ENCODE data around the gene RAB40B. TPM values are rescaled to one million over a fixed set of nuclear protein-coding genes. Genes with fewer than 3 reads are reported as not detected.

Gene RAB40B
- total RNA-seq, 1 donor from 2014 or later: 4.9 TPM

DNA sequence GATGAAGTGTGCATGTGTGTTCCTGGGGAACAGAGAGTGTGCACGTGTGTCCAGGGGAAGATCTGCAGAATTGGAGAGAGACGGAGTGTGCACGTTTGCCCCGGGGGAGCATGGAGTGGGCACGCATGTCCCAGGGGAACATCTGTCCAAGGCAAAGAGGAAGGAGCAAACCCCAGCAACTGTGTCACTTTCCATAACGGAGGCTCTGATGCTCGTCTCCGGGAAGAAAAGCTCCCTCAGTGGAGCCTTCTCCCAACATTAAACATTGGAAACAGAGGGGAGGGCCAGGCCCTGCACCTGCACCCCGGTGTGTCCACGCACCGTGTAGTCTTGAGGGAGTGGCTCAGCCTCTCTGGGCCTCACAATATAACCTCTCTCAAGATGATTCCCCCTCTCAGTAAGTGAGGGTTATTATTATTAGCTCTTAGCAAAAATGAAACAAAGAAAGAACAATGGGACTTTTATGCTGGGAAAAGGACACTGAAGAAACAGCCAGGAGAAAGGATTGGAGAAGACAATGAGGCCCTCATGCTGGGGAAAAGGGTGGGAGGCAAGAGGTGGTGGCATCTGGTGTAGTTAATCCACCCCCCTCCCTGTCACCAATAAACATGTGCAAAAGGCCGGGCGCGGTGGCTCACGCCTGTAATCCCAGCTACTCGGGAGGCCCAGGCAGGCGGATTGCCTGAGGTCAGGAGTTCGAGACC is 7.6 kb downstream of the RAB40B start:
- Mint-ChIP-seq H3K9me3 (peaks cover 5% of the 10 kb centered on the region), H3K4me3 (no peak overlapping the region), H3K4me1 (peaks cover 10% of the 10 kb centered on the region), H3K27me3 (no peaks in the 10 kb centered on the region), H3K36me3 (ENCODE audit: low read depth) (peaks cover 6% of the 10 kb centered on the region), H3K27ac (no peak overlapping the region)
- no peak for DNase-seq
- intact Hi-C loops (cut with micrococcal nuclease): no loop called here

DNA sequence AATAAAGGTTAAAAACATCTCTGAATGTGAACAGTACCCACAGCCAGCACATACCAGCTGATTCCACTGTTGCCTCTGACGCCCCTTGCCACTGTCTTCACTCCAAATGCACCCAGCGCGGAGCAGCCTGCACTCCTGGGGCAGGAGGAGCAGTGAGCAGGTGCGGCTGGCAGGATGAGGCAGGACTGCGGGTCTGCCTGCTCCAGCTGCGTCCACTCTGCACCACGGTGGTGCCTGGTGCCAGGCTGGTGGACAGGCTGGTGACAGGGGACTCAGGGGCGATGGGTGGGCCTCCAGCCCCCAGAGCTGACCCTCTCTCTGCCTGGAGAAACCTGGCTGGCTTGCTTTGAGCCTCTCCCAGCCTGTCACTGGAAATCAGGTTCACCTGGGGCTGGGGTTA is 9.4 kb downstream of the RAB40B start:
- Mint-ChIP-seq H3K9me3 (no peaks in the 10 kb centered on the region), H3K36me3 (ENCODE audit: low read depth) (peaks cover 1% of the 10 kb centered on the region), H3K27ac (no peak overlapping the region), H3K4me1 (peaks cover 10% of the 10 kb centered on the region), H3K4me3 (no peak overlapping the region), H3K27me3 (no peaks in the 10 kb centered on the region)
- intact Hi-C loops (cut with micrococcal nuclease): no loop called here
- DNase-seq: no peak

DNA sequence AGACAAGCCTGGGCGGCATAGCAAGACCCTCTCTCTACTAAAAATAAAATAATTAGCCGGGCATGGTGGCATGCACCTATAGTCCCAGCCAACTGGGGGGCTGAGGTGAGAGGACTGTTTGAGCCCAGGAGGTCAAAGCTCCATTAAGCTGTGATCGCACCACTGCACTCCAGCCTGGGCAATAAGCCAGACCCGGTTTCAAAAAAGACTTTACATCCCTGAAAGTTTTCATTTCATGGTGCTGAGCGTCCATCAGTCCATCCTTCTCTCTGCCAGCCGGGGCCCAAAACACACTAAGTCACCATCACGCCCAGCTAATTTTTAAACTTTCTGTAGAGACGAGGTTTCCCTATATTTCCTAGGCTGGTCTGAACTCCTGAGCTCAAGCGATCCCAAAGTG is 10.6 kb downstream of the RAB40B start:
- no peak for DNase-seq
- Mint-ChIP-seq H3K27me3 (no peaks in the 10 kb centered on the region), H3K9me3 (no peaks in the 10 kb centered on the region), H3K27ac (no peak overlapping the region), H3K4me1 (peaks cover 10% of the 10 kb centered on the region), H3K4me3 (no peak overlapping the region), H3K36me3 (ENCODE audit: low read depth) (peaks cover 1% of the 10 kb centered on the region)
- intact Hi-C loops (cut with micrococcal nuclease): no loop called here

DNA sequence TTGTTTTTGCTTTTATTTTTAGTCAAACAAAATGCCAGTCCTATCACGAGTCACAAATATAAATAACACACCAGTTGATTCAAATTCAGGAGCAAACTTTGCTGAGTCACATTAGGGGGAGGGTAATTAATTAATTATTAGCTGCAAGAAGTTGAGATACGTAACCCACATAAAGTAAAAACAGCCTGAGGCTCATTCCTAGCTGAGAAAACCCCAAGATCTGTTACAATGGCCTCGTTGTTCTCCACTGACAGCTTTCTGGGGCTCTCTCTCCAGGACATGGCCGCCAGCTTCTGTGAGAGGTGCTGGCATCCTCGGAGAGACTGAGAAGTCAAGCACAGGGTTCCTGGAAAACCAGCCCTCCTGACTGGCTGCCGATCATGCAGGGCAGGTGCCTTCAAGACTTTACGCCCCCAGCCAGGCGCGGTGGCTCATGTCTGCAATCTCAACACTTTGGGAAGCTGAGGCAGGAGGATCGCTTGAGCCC is 11.1 kb downstream of the RAB40B start:
- Mint-ChIP-seq H3K27me3 (no peaks in the 10 kb centered on the region), H3K4me1 (peaks cover 8% of the 10 kb centered on the region), H3K9me3 (peaks cover under 1% of the 10 kb centered on the region), H3K36me3 (ENCODE audit: low read depth) (peaks cover 1% of the 10 kb centered on the region), H3K4me3 (no peak overlapping the region), H3K27ac (no peak overlapping the region)
- intact Hi-C loops (cut with micrococcal nuclease): no loop called here
- no peak for DNase-seq

DNA sequence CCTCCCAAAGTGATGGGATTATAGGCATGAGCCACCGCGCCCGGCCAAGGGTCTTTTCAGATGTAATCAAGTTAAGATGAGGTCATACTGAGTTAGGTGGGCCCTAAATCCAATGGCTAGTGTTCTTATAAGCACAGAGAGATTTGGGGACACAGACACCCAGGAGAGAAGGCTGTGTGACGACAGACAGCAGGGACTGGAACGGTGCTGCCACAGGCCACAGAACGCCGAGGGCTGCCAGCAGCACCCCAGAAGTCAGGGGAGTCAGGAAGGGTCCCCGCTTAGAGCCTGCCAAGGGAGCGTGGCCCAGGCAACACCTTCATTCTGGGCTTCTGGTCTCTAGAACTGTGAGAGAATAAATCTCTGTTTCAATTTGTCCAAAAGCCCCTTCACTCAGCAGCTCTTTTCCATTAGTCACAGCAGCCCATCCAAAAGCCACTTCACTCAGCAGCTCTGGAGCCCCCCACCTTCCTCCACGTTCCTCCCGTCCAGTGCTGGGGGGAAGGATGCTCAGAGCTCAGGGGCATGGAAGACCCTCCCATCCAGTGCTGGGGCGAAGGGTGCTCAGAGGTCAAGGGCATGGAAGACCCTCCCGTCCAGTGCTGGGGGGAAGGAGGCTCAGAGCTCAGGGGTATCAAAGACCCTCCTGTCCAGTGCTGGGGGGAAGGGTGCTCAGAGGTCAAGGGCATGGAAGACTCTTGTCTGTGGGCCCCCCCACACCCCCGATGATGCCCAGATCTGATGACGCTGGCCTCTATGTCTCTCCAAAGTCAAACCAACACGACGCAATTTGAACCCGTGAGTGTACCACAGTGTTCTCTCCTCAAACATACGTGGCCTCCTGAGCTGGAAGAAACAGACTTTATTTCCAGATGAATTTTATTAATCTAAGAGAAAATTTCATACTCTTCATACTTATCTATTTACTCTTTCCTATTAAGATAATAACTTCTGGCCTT is 11.9 kb downstream of the RAB40B start:
- Mint-ChIP-seq H3K27ac (no peak overlapping the region), H3K4me1 (peaks cover 3% of the 10 kb centered on the region), H3K36me3 (ENCODE audit: low read depth) (peaks cover 1% of the 10 kb centered on the region), H3K9me3 (peaks cover 8% of the 10 kb centered on the region), H3K4me3 (no peak overlapping the region), H3K27me3 (no peaks in the 10 kb centered on the region)
- no peak for DNase-seq
- intact Hi-C loops (cut with micrococcal nuclease): no loop called here

DNA sequence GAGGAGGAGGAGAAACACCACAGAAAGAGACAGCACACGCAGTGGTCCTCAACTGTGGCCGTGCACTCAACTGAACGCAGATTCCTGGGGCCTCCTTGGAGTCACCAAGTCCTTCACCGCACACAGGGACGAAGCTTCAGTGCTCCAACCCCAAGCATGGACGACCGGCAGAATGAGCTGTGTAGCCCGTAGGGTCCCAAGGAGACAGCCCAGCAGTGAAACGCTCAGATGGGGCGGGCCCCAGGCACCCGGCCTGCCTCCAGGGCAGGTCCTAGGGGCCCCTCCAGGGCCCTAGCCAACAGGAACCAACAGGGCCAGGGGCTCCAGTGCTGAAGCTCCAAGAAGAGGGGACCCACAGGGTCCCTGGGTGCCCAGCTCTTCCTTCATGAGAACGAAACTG is 13.2 kb downstream of the RAB40B start:
- no peak overlapping the region for H3K27ac Mint-ChIP-seq
- no peaks in the 10 kb centered on the region for H3K27me3 Mint-ChIP-seq
- peaks cover 8% of the 10 kb centered on the region for H3K9me3 Mint-ChIP-seq
- H3K4me3 Mint-ChIP-seq: no peak overlapping the region
- DNase-seq: no peak
- intact Hi-C loops (cut with micrococcal nuclease): no loop called here
- H3K36me3 Mint-ChIP-seq (ENCODE audit: low read depth): peaks cover 2% of the 10 kb centered on the region
- H3K4me1 Mint-ChIP-seq: no peaks in the 10 kb centered on the region

DNA sequence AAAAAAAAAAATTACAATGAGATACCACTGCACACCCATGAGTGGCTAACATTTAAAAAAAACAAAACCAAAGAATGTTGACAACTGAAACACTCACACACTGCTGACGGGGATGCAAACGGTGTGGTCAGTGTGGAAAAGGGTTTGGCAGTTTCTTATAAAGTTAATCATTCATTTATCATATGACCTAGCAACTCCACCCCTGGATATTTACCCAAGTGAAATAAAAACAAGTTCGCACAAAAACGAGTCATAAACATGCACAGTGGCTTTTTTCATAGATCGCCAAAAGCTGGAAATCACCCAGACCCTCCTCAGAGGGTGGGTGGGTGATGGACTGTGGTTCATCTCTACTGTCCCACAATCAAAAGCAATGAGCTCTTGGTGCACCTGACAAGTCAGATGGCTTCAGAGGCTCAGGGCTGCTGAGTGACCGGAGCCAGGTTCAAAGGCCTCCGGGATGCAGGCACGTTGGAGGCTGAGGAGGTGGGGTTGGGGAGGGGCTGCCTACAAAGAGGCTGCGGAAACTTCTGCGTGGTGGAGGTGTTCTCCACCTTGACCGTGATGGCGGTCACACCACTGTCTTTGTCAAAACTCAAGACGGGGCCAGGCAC is 14.2 kb downstream of the RAB40B start:
- peaks cover 2% of the 10 kb centered on the region for H3K36me3 Mint-ChIP-seq (ENCODE audit: low read depth)
- H3K4me3 Mint-ChIP-seq: no peak overlapping the region
- H3K27ac Mint-ChIP-seq: no peak overlapping the region
- intact Hi-C loops (cut with micrococcal nuclease): no loop called here
- DNase-seq: no peak
- H3K4me1 Mint-ChIP-seq: no peaks in the 10 kb centered on the region
- peaks cover 8% of the 10 kb centered on the region for H3K9me3 Mint-ChIP-seq
- H3K27me3 Mint-ChIP-seq: no peaks in the 10 kb centered on the region

DNA sequence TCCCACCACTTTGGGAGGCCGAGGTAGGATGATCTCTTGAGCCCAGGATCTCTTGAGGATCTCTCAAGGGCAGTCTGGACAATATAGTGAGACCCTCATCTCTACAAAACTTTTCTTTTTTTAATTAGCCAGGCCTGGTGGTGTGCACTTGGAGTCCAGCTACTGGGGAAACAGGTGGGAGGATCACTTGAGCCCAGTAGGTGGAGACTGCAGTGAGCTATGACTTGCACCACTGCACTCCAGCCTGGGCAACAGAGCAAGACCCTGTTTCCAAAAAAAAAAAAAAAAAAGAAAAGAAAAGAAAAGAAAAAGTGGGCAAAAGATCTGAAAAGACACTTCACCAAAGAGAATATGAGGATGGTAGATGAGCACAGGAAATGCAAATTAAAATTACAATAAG is 15.0 kb downstream of the RAB40B start:
- Mint-ChIP-seq H3K4me3 (no peak overlapping the region), H3K27ac (no peak overlapping the region), H3K9me3 (peaks cover 8% of the 10 kb centered on the region), H3K27me3 (no peaks in the 10 kb centered on the region), H3K36me3 (ENCODE audit: low read depth) (peaks cover 2% of the 10 kb centered on the region), H3K4me1 (no peaks in the 10 kb centered on the region)
- no peak for DNase-seq
- intact Hi-C loops (cut with micrococcal nuclease): no loop called here

DNA sequence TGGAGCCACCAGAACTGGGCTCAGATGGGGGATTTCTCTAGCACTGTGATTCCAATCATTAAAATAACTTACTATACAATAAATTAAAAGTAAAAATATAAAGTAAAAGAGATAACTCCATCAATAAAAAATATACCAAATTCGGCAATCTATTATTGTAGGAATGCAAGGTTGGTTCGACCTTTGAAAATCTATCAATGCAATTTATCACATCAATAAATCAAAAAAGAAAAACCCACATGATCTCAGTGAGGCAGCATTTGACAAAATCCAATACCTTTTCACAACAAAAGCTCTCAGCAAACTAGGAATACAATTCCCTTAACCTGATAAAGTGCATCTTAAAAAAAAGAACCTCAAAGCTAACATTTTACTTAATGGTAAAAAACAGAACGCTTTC is 17.0 kb downstream of the RAB40B start:
- Mint-ChIP-seq H3K9me3 (peaks cover 8% of the 10 kb centered on the region), H3K4me1 (no peaks in the 10 kb centered on the region), H3K27me3 (no peaks in the 10 kb centered on the region), H3K4me3 (no peak overlapping the region), H3K27ac (no peak overlapping the region), H3K36me3 (ENCODE audit: low read depth) (peaks cover 2% of the 10 kb centered on the region)
- no peak for DNase-seq
- intact Hi-C loops (cut with micrococcal nuclease): no loop called here

DNA sequence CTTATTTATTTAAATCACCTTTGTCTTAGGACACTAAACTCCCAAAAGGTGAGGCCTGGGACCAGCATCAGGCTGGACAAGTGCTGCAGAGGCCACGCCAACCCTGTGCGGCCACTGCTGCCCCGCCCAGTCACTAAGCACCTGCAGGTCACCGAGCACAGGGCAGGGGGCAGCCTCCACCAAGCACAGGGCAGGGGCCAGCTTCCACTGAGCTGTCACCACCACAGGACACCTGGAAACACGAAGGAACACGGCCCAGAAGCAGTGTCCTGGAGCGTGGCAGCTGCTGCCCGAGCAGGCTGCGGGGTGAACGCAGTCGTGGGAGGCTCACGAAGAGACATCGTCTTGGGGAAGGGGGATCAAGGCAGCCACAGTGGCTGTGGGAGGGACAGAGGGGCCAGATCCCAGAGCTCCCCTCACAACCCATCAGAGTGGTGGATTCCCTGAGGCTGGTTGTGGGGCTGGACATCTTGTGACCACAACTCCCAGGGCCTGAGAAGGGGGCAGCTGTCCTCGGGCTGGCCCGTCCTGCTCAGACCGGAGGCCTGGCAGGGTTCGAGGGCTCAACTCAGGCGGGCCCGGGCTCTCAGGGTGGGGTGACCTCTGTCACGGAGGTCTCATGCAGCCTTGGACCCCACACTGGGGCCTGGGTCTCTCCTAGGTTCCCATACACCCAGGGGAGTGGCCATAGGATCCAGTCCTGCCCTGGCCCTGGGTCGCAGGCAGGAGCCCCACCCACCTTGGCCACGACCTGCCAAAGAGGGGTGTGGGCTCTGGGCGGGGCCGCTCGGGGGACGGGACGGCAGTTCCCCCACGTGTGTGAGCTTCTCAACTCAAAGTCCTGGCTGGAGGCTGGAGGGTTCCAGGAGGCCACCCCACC is 18.7 kb downstream of the RAB40B start:
- DNase-seq: no peak
- H3K36me3 Mint-ChIP-seq (ENCODE audit: low read depth): peaks cover 2% of the 10 kb centered on the region
- no peaks in the 10 kb centered on the region for H3K4me1 Mint-ChIP-seq
- H3K9me3 Mint-ChIP-seq: peaks cover 8% of the 10 kb centered on the region
- no peak overlapping the region for H3K4me3 Mint-ChIP-seq
- intact Hi-C loops (cut with micrococcal nuclease): no loop called here
- no peaks in the 10 kb centered on the region for H3K27me3 Mint-ChIP-seq
- no peak overlapping the region for H3K27ac Mint-ChIP-seq

DNA sequence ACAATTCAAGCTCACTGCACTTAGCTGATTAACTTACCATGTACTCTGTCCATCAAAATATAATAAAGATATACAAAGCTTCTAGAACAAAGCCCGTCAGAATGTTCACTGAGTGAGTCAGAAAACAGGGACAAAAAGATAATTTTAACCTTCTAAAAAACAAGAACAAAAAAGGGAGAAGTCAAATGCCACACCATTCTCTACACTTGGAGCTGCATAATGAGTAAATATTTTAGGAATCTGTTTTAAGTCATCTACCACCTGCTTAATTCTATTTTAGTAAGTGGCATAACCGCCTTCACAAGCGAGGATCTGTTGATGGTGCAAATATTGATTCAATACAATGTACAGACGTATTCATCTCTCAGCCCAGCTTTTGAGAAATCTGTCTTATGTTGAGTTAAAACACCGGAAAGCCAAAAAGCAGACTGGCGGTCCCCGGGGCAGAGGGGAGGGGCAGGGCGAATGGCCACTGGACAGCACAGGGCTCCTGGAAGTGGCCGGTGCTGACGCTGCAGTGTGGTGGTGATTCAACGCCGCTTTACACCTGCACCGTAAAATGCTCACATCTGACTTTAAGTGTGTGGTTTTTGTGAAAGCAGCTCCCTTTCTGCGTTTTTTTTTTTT is 20.1 kb downstream of the RAB40B start:
- DNase-seq: no peak
- no peak overlapping the region for H3K27ac Mint-ChIP-seq
- peaks cover 2% of the 10 kb centered on the region for H3K36me3 Mint-ChIP-seq (ENCODE audit: low read depth)
- H3K4me3 Mint-ChIP-seq: no peak overlapping the region
- no peaks in the 10 kb centered on the region for H3K27me3 Mint-ChIP-seq
- intact Hi-C loops (cut with micrococcal nuclease): no loop called here
- H3K9me3 Mint-ChIP-seq: peaks cover 8% of the 10 kb centered on the region
- no peaks in the 10 kb centered on the region for H3K4me1 Mint-ChIP-seq

DNA sequence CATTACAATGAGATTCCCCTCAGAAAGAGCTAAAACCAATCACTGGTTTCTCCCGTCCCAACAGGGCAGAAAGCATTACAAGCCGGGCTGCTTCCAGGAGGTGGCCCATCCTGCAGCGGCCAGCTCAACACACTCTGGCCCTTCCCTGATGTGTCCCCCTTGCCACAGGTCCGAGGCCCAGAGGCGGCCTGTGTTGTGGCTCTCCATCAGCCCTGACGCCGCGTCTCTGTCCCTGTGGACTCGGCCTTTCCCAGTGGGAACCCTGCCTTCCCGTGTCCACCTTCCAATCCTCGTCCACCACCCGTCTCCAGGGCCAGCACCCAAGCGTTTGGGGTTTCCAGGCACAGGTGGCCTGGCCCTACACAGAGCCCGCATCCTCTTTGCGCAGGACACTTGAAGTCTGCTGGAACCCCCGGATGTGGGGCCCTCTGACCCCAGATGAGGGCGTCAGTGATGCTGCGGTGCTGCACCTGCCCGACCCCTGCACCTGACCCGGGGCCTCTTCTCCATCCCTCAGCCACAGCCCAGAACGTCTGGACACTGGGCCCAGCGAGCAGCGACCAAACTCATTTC is 21.1 kb downstream of the RAB40B start:
- H3K36me3 Mint-ChIP-seq (ENCODE audit: low read depth): peaks cover 2% of the 10 kb centered on the region
- no peak for DNase-seq
- no peak overlapping the region for H3K4me3 Mint-ChIP-seq
- peaks cover 8% of the 10 kb centered on the region for H3K9me3 Mint-ChIP-seq
- intact Hi-C loops (cut with micrococcal nuclease): no loop called here
- no peaks in the 10 kb centered on the region for H3K4me1 Mint-ChIP-seq
- H3K27ac Mint-ChIP-seq: no peak overlapping the region
- no peaks in the 10 kb centered on the region for H3K27me3 Mint-ChIP-seq
